ENCODE measurements around the gene PRORP.

GRCh38 chr14:35121887-35122695 lies at the start of gene PRORP, which contains the start of gene PPP2R3C:
- TF ChIP-seq, protein P1, sequence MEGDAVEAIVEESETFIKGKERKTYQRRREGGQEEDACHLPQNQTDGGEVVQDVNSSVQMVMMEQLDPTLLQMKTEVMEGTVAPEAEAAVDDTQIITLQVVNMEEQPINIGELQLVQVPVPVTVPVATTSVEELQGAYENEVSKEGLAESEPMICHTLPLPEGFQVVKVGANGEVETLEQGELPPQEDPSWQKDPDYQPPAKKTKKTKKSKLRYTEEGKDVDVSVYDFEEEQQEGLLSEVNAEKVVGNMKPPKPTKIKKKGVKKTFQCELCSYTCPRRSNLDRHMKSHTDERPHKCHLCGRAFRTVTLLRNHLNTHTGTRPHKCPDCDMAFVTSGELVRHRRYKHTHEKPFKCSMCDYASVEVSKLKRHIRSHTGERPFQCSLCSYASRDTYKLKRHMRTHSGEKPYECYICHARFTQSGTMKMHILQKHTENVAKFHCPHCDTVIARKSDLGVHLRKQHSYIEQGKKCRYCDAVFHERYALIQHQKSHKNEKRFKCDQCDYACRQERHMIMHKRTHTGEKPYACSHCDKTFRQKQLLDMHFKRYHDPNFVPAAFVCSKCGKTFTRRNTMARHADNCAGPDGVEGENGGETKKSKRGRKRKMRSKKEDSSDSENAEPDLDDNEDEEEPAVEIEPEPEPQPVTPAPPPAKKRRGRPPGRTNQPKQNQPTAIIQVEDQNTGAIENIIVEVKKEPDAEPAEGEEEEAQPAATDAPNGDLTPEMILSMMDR (IDR thresholded peaks at IDR 0.05): no peak
- TF ChIP-seq ZFX (IDR thresholded peaks at IDR 0.05; ENCODE audit: borderline replicate concordance): no peak
